ENCODE results near the gene MALT1.
"Not testable (repeated sequence)": the region's sequence is repeated elsewhere in the genome, so short reads cannot be mapped to it uniquely, and the experiment has no call there.

MALT1 gene

DNA sequence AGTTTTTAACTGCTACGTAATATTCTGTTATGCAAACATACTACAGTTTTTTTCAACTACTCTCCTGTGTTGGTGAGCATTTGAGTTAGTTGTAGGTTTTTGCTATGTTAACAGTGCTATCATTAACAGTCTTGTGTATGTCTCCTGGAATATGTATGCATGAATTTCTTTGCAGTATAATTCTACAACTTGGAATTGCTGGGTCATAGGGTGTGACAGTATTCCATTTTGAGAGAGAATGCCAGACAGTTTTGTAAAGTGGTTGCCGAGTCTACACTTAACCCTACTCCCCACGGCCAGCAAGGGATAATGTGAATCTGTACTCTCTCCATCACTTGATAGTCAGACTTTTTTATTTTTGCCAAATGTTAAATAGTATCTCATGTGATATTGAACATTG lies 67.1 kb downstream of the MALT1 start:
- Histone ChIP-seq H3K27ac (ENCODE audit: low read depth, low read length) (no peak overlapping the region), H3K27me3 (ENCODE audit: control insufficient read depth, insufficient read depth, low read length) (no peaks in the 10 kb centered on the region), H3K4me3 (ENCODE audit: low read depth, low read length) (no peak overlapping the region), H3K36me3 (ENCODE audit: control insufficient read depth, insufficient read depth, low read length) (peaks cover 34% of the 10 kb centered on the region), H3K9ac (ENCODE audit: low read depth, low read length) (no peak overlapping the region), H3K9me3 (ENCODE audit: control insufficient read depth, insufficient read depth, low read length) (no peaks in the 10 kb centered on the region), H3K4me1 (ENCODE audit: control insufficient read depth, insufficient read depth, low read length) (no peaks in the 10 kb centered on the region)

DNA sequence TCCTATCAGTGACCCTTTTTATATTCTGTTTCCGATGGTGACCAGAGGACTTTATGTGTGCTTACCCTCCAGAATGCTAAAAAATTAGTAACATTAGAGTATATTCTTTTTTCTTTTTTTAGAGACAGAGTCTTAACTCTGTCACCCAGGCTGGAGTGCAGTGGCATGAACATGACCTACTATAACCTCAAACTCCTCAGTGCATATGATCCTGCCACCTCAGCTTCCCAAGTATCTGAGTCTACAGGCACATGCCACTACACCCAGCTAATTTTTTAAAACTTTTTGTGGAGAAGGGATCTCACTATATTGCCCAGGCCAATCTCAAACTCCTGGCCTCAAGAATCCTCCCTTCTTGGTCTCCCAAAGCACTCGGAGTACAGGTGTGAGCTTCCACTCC lies 74.6 kb downstream of the MALT1 start:
- Histone ChIP-seq H3K4me3 (ENCODE audit: low read depth, low read length) (no peak overlapping the region), H3K27me3 (ENCODE audit: control insufficient read depth, insufficient read depth, low read length) (no peaks in the 10 kb centered on the region), H3K9ac (ENCODE audit: low read depth, low read length) (no peak overlapping the region), H3K36me3 (ENCODE audit: control insufficient read depth, insufficient read depth, low read length) (peaks cover 57% of the 10 kb centered on the region), H3K4me1 (ENCODE audit: control insufficient read depth, insufficient read depth, low read length) (no peaks in the 10 kb centered on the region), H3K9me3 (ENCODE audit: control insufficient read depth, insufficient read depth, low read length) (peaks cover 2% of the 10 kb centered on the region; the same call in 1 of the 2 replicates), H3K27ac (ENCODE audit: low read depth, low read length) (no peak overlapping the region)

GRCh38 chr18:58748899-58749595 lies 77.8 kb downstream of the MALT1 start:
- Histone ChIP-seq H3K4me3 (ENCODE audit: low read depth, low read length) (no peak overlapping the region), H3K27ac (ENCODE audit: low read depth, low read length) (no peak overlapping the region), H3K4me1 (ENCODE audit: control insufficient read depth, insufficient read depth, low read length) (no peaks in the 10 kb centered on the region), H3K36me3 (ENCODE audit: control insufficient read depth, insufficient read depth, low read length) (peaks cover 54% of the 10 kb centered on the region), H3K27me3 (ENCODE audit: control insufficient read depth, insufficient read depth, low read length) (no peaks in the 10 kb centered on the region), H3K9ac (ENCODE audit: low read depth, low read length) (no peak overlapping the region), H3K9me3 (ENCODE audit: control insufficient read depth, insufficient read depth, low read length) (peaks cover 2% of the 10 kb centered on the region; the same call in 1 of the 2 replicates)

GRCh38 chr18:58753976-58754375 lies 82.7 kb downstream of the MALT1 start:
- peaks cover 1% of the 10 kb centered on the region; the same call in 1 of the 2 replicates for H3K9me3 ChIP-seq (ENCODE audit: control insufficient read depth, insufficient read depth, low read length)
- H3K4me3 ChIP-seq (ENCODE audit: low read depth, low read length) = no peak overlapping the region
- peaks cover 15% of the 10 kb centered on the region for H3K36me3 ChIP-seq (ENCODE audit: control insufficient read depth, insufficient read depth, low read length)
- H3K27ac ChIP-seq (ENCODE audit: low read depth, low read length) = no peak overlapping the region
- H3K9ac ChIP-seq (ENCODE audit: low read depth, low read length) = no peak overlapping the region
- H3K27me3 ChIP-seq (ENCODE audit: control insufficient read depth, insufficient read depth, low read length) = no peaks in the 10 kb centered on the region
- peaks cover 5% of the 10 kb centered on the region for H3K4me1 ChIP-seq (ENCODE audit: control insufficient read depth, insufficient read depth, low read length)

GRCh38 chr18:58754544-58755068 lies 83.3 kb downstream of the MALT1 start:
- Histone ChIP-seq H3K27ac (ENCODE audit: low read depth, low read length) (no peak overlapping the region), H3K36me3 (ENCODE audit: control insufficient read depth, insufficient read depth, low read length) (peaks cover 9% of the 10 kb centered on the region; the same call in 1 of the 2 replicates), H3K4me3 (ENCODE audit: low read depth, low read length) (no peak overlapping the region), H3K4me1 (ENCODE audit: control insufficient read depth, insufficient read depth, low read length) (peaks cover 5% of the 10 kb centered on the region), H3K9me3 (ENCODE audit: control insufficient read depth, insufficient read depth, low read length) (no peaks in the 10 kb centered on the region), H3K27me3 (ENCODE audit: control insufficient read depth, insufficient read depth, low read length) (no peaks in the 10 kb centered on the region), H3K9ac (ENCODE audit: low read depth, low read length) (no peak overlapping the region)

GRCh38 chr18:58755304-58756010 lies 84.2 kb downstream of the MALT1 start:
- H3K27ac ChIP-seq (ENCODE audit: low read depth, low read length) = no peak overlapping the region
- H3K9ac ChIP-seq (ENCODE audit: low read depth, low read length) = no peak overlapping the region
- H3K36me3 ChIP-seq (ENCODE audit: control insufficient read depth, insufficient read depth, low read length) = peaks cover 2% of the 10 kb centered on the region; the same call in 1 of the 2 replicates
- H3K4me3 ChIP-seq (ENCODE audit: low read depth, low read length) = no peak overlapping the region
- no peaks in the 10 kb centered on the region for H3K9me3 ChIP-seq (ENCODE audit: control insufficient read depth, insufficient read depth, low read length)
- H3K27me3 ChIP-seq (ENCODE audit: control insufficient read depth, insufficient read depth, low read length) = no peaks in the 10 kb centered on the region
- peaks cover 5% of the 10 kb centered on the region for H3K4me1 ChIP-seq (ENCODE audit: control insufficient read depth, insufficient read depth, low read length)

DNA sequence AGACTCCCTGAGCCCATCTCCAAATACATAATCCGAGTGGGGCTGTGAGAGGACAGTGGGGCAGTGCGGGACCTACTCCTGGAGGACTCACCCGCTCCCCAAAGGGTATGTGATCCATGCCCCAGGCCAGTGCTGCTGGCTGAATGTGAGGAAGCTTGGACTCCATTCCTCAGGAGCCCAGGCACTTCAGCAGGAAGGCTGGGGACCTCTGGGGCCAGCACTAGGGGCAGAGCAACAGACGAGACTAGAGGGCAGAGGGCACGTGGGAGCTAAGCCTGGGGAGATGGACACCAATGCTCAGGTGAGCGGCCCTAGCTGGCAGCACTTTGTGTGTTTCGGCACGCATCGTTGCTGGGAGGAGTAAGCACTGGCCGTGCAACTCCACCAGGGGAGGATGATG lies 84.9 kb downstream of the MALT1 start:
- no peaks in the 10 kb centered on the region for H3K27me3 ChIP-seq (ENCODE audit: control insufficient read depth, insufficient read depth, low read length)
- H3K27ac ChIP-seq (ENCODE audit: low read depth, low read length) = no peak overlapping the region
- H3K4me1 ChIP-seq (ENCODE audit: control insufficient read depth, insufficient read depth, low read length) = peaks cover 5% of the 10 kb centered on the region
- H3K36me3 ChIP-seq (ENCODE audit: control insufficient read depth, insufficient read depth, low read length) = no peaks in the 10 kb centered on the region
- H3K4me3 ChIP-seq (ENCODE audit: low read depth, low read length) = no peak overlapping the region
- no peak overlapping the region for H3K9ac ChIP-seq (ENCODE audit: low read depth, low read length)
- H3K9me3 ChIP-seq (ENCODE audit: control insufficient read depth, insufficient read depth, low read length) = no peaks in the 10 kb centered on the region

DNA sequence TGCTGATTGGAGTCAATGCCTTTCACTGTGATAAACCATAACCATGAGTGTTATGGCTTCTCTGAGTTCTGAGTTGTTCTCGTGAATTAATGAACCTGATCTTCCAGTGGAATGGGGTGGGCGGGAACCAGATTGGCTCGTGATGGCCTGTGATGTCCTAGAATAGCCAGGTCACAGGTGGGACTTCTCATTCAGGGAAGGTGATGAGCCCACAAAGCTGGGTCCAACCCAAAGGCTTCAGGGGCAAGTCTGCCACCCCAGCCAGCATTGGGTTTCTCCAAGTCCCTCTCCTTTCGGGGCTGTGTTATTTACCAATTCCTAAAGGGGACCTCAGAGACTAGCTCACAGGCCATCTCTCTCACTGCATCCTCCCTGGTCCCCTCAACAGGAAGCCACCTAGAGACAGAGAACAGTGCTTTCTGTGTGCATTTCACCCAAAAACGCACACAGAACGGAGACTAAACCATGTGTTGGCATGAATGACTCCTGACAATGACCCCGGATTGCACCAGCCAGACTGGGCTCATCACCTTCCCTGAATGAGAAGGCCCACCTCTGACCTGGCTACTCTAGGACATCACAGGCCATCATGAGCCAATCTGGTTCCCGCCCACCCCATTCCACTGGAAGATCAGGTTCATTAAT lies 85.5 kb downstream of the MALT1 start:
- H3K36me3 ChIP-seq (ENCODE audit: control insufficient read depth, insufficient read depth, low read length) = no peaks in the 10 kb centered on the region
- H3K27me3 ChIP-seq (ENCODE audit: control insufficient read depth, insufficient read depth, low read length) = no peaks in the 10 kb centered on the region
- no peak overlapping the region for H3K9ac ChIP-seq (ENCODE audit: low read depth, low read length)
- no peak overlapping the region for H3K4me3 ChIP-seq (ENCODE audit: low read depth, low read length)
- peaks cover 5% of the 10 kb centered on the region for H3K4me1 ChIP-seq (ENCODE audit: control insufficient read depth, insufficient read depth, low read length)
- H3K9me3 ChIP-seq (ENCODE audit: control insufficient read depth, insufficient read depth, low read length) = no peaks in the 10 kb centered on the region
- H3K27ac ChIP-seq (ENCODE audit: low read depth, low read length) = no peak overlapping the region

GRCh38 chr18:58757351-58757750 lies 86.1 kb downstream of the MALT1 start:
- H3K36me3 ChIP-seq (ENCODE audit: control insufficient read depth, insufficient read depth, low read length); H3K27ac ChIP-seq (ENCODE audit: low read depth, low read length); H3K4me3 ChIP-seq (ENCODE audit: low read depth, low read length); H3K9ac ChIP-seq (ENCODE audit: low read depth, low read length); H3K4me1 ChIP-seq (ENCODE audit: control insufficient read depth, insufficient read depth, low read length); H3K27me3 ChIP-seq (ENCODE audit: control insufficient read depth, insufficient read depth, low read length); H3K9me3 ChIP-seq (ENCODE audit: control insufficient read depth, insufficient read depth, low read length): not testable (repeated sequence)

GRCh38 chr18:58758046-58758445 lies 86.8 kb downstream of the MALT1 start:
- Histone ChIP-seq H3K27ac (ENCODE audit: low read depth, low read length) (no peak overlapping the region), H3K9me3 (ENCODE audit: control insufficient read depth, insufficient read depth, low read length) (no peaks in the 10 kb centered on the region), H3K4me1 (ENCODE audit: control insufficient read depth, insufficient read depth, low read length) (peaks cover 5% of the 10 kb centered on the region), H3K4me3 (ENCODE audit: low read depth, low read length) (no peak overlapping the region), H3K9ac (ENCODE audit: low read depth, low read length) (no peak overlapping the region), H3K27me3 (ENCODE audit: control insufficient read depth, insufficient read depth, low read length) (no peaks in the 10 kb centered on the region), H3K36me3 (ENCODE audit: control insufficient read depth, insufficient read depth, low read length) (no peaks in the 10 kb centered on the region)

GRCh38 chr18:58758606-58759005 lies 87.3 kb downstream of the MALT1 start:
- no peaks in the 10 kb centered on the region for H3K27me3 ChIP-seq (ENCODE audit: control insufficient read depth, insufficient read depth, low read length)
- H3K9me3 ChIP-seq (ENCODE audit: control insufficient read depth, insufficient read depth, low read length) = no peaks in the 10 kb centered on the region
- no peak overlapping the region for H3K9ac ChIP-seq (ENCODE audit: low read depth, low read length)
- peaks cover 5% of the 10 kb centered on the region for H3K4me1 ChIP-seq (ENCODE audit: control insufficient read depth, insufficient read depth, low read length)
- H3K4me3 ChIP-seq (ENCODE audit: low read depth, low read length) = no peak overlapping the region
- no peaks in the 10 kb centered on the region for H3K36me3 ChIP-seq (ENCODE audit: control insufficient read depth, insufficient read depth, low read length)
- no peak overlapping the region for H3K27ac ChIP-seq (ENCODE audit: low read depth, low read length)
